ENCODE measurements around the gene RBM39.

GRCh38 chr20:35741892-35742740 is at the start of gene RBM39:
- TF ChIP-seq CTCF (IDR thresholded peaks at IDR 0.05; ENCODE audit: control extremely low read depth in 1 of 3, insufficient read depth in 1 of 3, low read depth in 1 of 3, low read length in 3 of 3) (peak in 2 of 3 experiments; percentile 24 to 37; a peak in 3 of 4 replicates), POLR2A (IDR thresholded peaks at IDR 0.05; ENCODE audit: control extremely low read depth in 1 of 2, low read depth in 2 of 2, low read length in 2 of 2) (peak; percentile 97 to 99), JUN (IDR thresholded peaks at IDR 0.05; ENCODE audit: low read depth, low read length) (no peak), POLR2AphosphoS5 (IDR thresholded peaks at IDR 0.05; ENCODE audit: low read depth, low read length) (peak; percentile 98), ATF2 (IDR thresholded peaks at IDR 0.05; ENCODE audit: low read length) (peak; percentile 99), JUND (IDR thresholded peaks at IDR 0.05; ENCODE audit: low read length) (peak; percentile 61; the same call in 1 of the 2 replicates), CBX8 (IDR thresholded peaks at IDR 0.05; ENCODE audit: borderline replicate concordance, low read depth, low read length) (no peak), MAX (IDR thresholded peaks at IDR 0.05) (peak; percentile 84), EP300 (IDR thresholded peaks at IDR 0.05; ENCODE audit: borderline replicate concordance in 1 of 2, low read depth in 2 of 2, low read length in 2 of 2) (peak in 1 of 2 experiments; percentile 57; a peak in 1 of 3 replicates), SP2 (IDR thresholded peaks at IDR 0.05; ENCODE audit: low read length) (peak; percentile 65)
